Activated CD8-positive, alpha-beta T cell treated with anti-CD3 and anti-CD28 coated beads, Interleukin-2, amount 10 ng/mL, durations not matched to agents 7 days and 5 days (primary cell): ENCODE measurements around the gene TSC22D1. TPM values are rescaled to one million over a fixed set of nuclear protein-coding genes. Genes with fewer than 3 reads are reported as not detected.
"Not testable (repeated sequence)": the region's sequence is repeated elsewhere in the genome, so short reads cannot be mapped to it uniquely, and the experiment has no call there.

Source experiments
- ATAC-seq: fragments of 150-1000 bp; cut with Tn5 transposase; one replicate; pipeline ENCODE4 v1.10.0; 2021; ENCODE audit warnings: moderate library complexity
- CTCF ChIA-PET: fragments of 350-600 bp; sonication (Branson Sonifier 250); formaldehyde crosslinking; loops from one replicate; lab custom pipeline; 2021; ENCODE audit warnings: antibody characterized with exemption; lab: Charles Lee
- POLR2A ChIA-PET: fragments of 350-600 bp; sonication (Branson Sonifier 250); formaldehyde crosslinking; loops from one replicate; lab custom pipeline; 2021; ENCODE audit warnings: antibody characterized with exemption; lab: Charles Lee
- DNase-seq: peaks from one replicate; pipeline ENCODE4 v3.0.0-alpha.2; 2020
- H3K27ac Mint-ChIP-seq: one replicate; pipeline ENCODE4 v1.8.0; 2021; ENCODE audit warnings: mild to moderate bottlenecking, mixed read lengths
- H3K27me3 Mint-ChIP-seq: one replicate; pipeline ENCODE4 v1.8.0; 2021; ENCODE audit warnings: low read depth, mixed read lengths
- H3K36me3 Mint-ChIP-seq: one replicate; pipeline ENCODE4 v1.8.0; 2021; ENCODE audit warnings: low read depth, mixed read lengths
- H3K4me1 Mint-ChIP-seq: one replicate; pipeline ENCODE4 v1.8.0; 2021; ENCODE audit warnings: low read depth, mixed read lengths
- H3K4me3 Mint-ChIP-seq: one replicate; pipeline ENCODE4 v1.8.0; 2021; ENCODE audit warnings: mild to moderate bottlenecking, mixed read lengths
- H3K9me3 Mint-ChIP-seq: one replicate; pipeline ENCODE4 v1.8.0; 2022; ENCODE audit warnings: mixed read lengths; ENCODE audit not compliant: insufficient read depth
- total RNA-seq, 2 experiments: library from RNA; stranded (reverse); gene quantifications; one replicate each; pipeline ENCODE4 v1.2.3, GENCODE V29; 2021

TSC22D1 gene
- total RNA-seq, 2 experiments from 2014 or later, result 13.7 to 15.8 TPM

DNA sequence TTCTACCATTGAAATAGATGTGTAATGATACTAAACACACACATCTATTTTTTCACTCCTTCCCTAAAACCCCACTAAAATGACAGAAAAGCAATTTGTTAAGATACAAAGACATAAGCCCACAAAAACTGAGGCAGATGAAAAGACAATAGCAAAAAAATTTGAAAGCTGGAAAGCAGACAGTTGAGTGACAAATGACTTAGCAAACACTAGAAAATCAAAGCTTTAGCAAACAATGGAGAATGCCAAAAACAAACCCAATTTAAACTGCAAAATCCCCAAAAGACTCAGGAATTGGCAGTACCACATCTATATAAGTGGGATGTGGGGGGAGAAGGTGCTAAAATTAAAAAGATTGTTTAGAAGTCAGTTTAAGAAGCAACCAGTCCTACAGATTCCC, 9.5 kb downstream of the TSC22D1 start:
- ATAC-seq, result no peak
- peaks cover 7% of the 10 kb centered on the region for H3K4me1 Mint-ChIP-seq
- H3K27ac Mint-ChIP-seq, result no peak overlapping the region
- no peaks in the 10 kb centered on the region for H3K9me3 Mint-ChIP-seq
- H3K36me3 Mint-ChIP-seq, result peaks cover 3% of the 10 kb centered on the region
- no peak overlapping the region for H3K4me3 Mint-ChIP-seq
- no peaks in the 10 kb centered on the region for H3K27me3 Mint-ChIP-seq
- ChIA-PET POLR2A (no interaction called here), CTCF (interaction anchor here (1.3 kb wide), 1 partner anchor 11 kb away, joined by 3 read pairs; no protein-coding TSS in a partner anchor)
- DNase-seq, result no peak

DNA sequence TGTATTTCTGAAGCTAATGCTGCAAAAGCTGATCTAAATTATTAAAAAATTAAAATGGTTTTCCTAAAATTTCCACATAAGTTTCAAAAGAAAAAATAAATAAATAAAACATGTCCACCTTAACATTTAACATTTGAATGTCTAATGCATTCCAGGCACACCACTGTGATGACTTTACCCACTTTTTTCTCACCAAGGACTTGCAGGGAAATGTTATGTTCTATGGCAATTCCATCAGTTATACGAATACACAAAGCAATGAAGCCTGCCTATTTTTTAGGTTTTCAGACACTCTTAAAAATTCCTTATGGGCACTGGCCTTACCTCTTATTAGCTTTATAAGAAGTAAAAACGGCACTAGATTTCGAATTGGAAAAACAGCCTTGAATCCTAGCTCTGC, 10.2 kb downstream of the TSC22D1 start:
- H3K36me3 Mint-ChIP-seq, result peaks cover 3% of the 10 kb centered on the region
- H3K4me1 Mint-ChIP-seq, result peaks cover 7% of the 10 kb centered on the region
- no peak for ATAC-seq
- H3K27me3 Mint-ChIP-seq, result no peaks in the 10 kb centered on the region
- H3K4me3 Mint-ChIP-seq, result no peak overlapping the region
- no peaks in the 10 kb centered on the region for H3K9me3 Mint-ChIP-seq
- no peak for DNase-seq
- H3K27ac Mint-ChIP-seq, result no peak overlapping the region
- ChIA-PET CTCF (interaction anchor here (1.3 kb wide), 1 partner anchor 10 kb away, joined by 3 read pairs; no protein-coding TSS in a partner anchor), POLR2A (no interaction called here)

DNA sequence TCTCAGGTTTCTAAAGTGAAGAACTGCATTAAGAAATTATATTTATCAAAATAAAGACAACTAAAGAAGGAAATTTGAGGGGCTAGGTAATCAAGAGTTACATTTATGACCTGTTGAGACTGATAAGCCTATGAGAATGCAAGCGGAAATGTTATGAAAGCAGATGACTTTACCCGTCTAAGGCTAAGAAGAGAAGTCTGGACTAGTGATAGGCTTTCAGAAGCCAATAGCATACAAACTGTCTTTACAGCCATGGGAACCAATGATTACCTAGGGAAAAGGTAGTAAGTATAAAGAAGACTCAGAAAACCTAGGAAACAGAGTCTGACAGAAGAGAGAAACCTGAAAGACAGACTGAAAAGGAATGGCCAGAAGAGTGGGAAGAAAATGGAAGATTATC, 11.2 kb downstream of the TSC22D1 start:
- ChIA-PET CTCF (no interaction called here), POLR2A (no interaction called here)
- DNase-seq, result no peak
- no peak for ATAC-seq
- H3K4me3 Mint-ChIP-seq, result no peak overlapping the region
- peaks cover 3% of the 10 kb centered on the region for H3K36me3 Mint-ChIP-seq
- H3K27ac Mint-ChIP-seq, result no peak overlapping the region
- H3K4me1 Mint-ChIP-seq, result peaks cover 7% of the 10 kb centered on the region
- no peaks in the 10 kb centered on the region for H3K27me3 Mint-ChIP-seq
- H3K9me3 Mint-ChIP-seq, result no peaks in the 10 kb centered on the region

DNA sequence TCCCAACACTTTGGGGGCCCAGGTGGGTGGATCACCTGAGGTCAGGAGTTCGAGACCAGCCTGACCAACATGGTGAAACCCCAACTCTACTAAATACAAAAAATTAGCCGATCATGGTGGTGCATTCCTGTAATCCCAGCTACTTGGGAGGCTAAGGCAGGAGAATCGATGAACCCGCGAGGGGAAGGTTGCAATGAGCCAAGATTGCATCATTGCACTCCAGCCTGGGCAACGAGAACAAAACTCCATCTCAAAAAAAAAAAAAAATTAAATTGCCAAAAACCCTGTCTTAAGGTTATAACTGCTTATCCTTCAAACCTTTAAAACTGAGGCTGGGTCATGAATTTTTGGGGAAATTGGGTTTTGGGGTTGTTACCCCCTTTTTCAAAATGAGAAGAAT, 13.3 kb downstream of the TSC22D1 start:
- H3K27me3 Mint-ChIP-seq, H3K36me3 Mint-ChIP-seq, H3K4me3 Mint-ChIP-seq, POLR2A ChIA-PET, H3K4me1 Mint-ChIP-seq, H3K27ac Mint-ChIP-seq, H3K9me3 Mint-ChIP-seq, ATAC-seq, DNase-seq, CTCF ChIA-PET: not testable (repeated sequence)

DNA sequence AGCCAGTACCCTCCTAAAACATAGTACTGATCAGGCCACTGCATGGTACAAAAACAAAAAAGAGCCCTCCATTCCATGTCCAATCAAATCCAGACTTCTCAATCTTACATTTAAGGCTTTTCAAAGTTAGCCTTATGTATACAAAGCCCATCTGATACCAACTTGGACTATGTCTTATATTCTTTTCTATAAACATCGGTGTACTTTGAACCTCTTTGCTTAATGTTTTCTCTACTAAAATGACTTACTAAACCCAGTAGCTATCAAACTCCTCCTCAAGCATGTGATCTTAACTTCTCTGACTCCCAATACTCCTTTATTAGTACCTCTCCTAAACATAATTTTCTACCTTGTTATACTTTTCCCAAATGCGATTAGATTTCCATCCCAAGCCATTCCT, 14.8 kb downstream of the TSC22D1 start:
- ATAC-seq, result no peak
- POLR2A ChIA-PET, result no interaction called here
- CTCF ChIA-PET, result no interaction called here

DNA sequence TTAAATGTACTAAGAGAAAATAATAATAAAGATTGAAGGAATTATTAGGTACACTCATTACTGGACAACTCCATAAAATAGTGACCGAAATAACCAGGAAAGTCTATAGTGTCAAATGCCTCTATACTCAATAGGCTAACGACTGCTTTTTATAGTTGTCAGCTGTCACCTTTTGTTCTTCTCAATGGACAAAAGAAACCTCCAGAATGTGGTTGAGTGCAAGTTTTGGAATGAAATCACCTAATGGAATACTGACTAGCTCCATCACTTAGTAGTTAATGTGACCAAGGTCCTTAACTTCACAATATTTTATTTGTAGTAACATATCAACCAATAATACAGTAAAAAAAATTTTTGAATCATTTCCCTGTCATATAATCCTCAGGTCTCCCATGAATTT, 18.1 kb downstream of the TSC22D1 start:
- ATAC-seq (no peak), DNase-seq (no peak)
- H3K9me3 Mint-ChIP-seq, result no peaks in the 10 kb centered on the region
- CTCF ChIA-PET, result no interaction called here
- H3K27me3 Mint-ChIP-seq, result no peaks in the 10 kb centered on the region
- no peak overlapping the region for H3K4me3 Mint-ChIP-seq
- POLR2A ChIA-PET, result no interaction called here
- H3K4me1 Mint-ChIP-seq, result no peaks in the 10 kb centered on the region
- H3K36me3 Mint-ChIP-seq, result no peaks in the 10 kb centered on the region
- H3K27ac Mint-ChIP-seq, result no peak overlapping the region

More for the DNA sequence above, 14.8 kb downstream of the TSC22D1 start:
- DNase-seq, result no peak
- no peaks in the 10 kb centered on the region for H3K9me3 Mint-ChIP-seq
- H3K4me3 Mint-ChIP-seq, result no peak overlapping the region
- H3K27me3 Mint-ChIP-seq, result no peaks in the 10 kb centered on the region
- no peaks in the 10 kb centered on the region for H3K4me1 Mint-ChIP-seq
- H3K27ac Mint-ChIP-seq, result no peak overlapping the region
- H3K36me3 Mint-ChIP-seq, result peaks cover 3% of the 10 kb centered on the region

DNA sequence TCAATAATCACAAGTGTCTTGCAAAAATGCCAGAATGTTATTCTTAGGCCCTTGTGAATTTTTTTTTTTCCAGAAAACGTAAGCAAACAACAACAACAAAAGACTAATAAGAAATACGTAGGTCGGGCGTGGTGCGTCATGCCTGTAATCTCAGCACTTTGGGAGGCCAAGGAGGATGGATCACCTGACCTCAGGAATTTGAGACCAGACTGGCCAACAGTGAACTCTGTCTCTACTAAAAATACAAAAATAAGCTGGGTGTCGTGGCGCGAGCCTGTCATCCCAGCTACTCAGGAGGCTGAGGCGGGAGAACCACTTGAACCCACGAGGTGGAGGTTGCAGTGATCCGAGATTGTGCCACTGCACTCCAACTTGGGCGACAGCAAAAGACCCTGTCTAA, 20.9 kb downstream of the TSC22D1 start:
- Mint-ChIP-seq H3K9me3 (no peaks in the 10 kb centered on the region), H3K27me3 (no peaks in the 10 kb centered on the region), H3K27ac (no peak overlapping the region), H3K4me3 (no peak overlapping the region), H3K36me3 (no peaks in the 10 kb centered on the region), H3K4me1 (no peaks in the 10 kb centered on the region)
- CTCF ChIA-PET, result interaction anchor here (1.5 kb wide), 1 partner anchor 11 kb away, joined by 3 read pairs; no protein-coding TSS in a partner anchor
- POLR2A ChIA-PET, result no interaction called here
- DNase-seq (no peak), ATAC-seq (no peak)

DNA sequence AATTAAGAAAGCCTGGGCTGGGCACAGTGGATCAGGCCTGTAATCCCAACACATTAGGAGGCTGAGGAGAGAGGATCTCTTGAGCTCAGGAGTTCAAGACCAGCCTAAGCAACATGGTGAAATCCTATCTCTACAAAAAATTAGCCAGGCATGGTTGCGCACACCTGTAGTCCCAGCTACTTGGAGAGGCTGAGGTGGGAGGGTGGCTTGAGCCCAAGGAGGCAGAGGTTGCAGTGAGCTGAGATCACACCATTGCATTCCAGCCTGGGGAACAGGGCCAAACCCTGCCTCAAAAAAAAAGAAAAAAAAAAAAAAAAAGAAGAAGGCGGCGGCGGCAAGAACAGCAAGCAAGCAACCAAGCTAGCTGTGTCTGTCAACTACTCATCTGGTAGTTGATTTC, 26.7 kb downstream of the TSC22D1 start:
- ATAC-seq, result no peak
- POLR2A ChIA-PET, result interaction anchor here (0.5 kb wide), 1 partner anchor 102 kb away, joined by 3 read pairs; no protein-coding TSS in a partner anchor
- CTCF ChIA-PET, result no interaction called here
- Mint-ChIP-seq H3K4me1 (no peaks in the 10 kb centered on the region), H3K27ac (no peak overlapping the region), H3K36me3 (no peaks in the 10 kb centered on the region), H3K4me3 (no peak overlapping the region), H3K27me3 (no peaks in the 10 kb centered on the region), H3K9me3 (no peaks in the 10 kb centered on the region)
- no peak for DNase-seq

DNA sequence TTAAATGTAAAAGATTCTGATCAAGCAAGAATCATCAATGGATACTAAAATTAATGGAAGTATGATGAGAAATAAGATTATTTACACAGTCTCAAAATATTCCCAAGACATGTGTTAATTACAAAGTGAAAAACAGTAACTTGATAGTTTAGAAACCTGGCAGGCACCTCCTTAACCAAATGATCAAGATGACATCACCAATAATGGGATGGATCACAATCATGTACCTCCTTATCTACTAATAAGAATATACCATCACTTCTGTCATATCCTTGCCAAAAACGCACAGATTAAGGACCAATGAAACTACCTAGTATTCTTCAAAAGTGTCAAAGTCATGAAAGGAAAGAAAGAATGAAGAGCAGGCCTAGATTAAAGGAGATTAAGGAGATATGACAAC, 30.0 kb downstream of the TSC22D1 start:
- ChIA-PET CTCF (no interaction called here), POLR2A (no interaction called here)
- H3K27me3 Mint-ChIP-seq, result no peaks in the 10 kb centered on the region
- no peaks in the 10 kb centered on the region for H3K36me3 Mint-ChIP-seq
- no peaks in the 10 kb centered on the region for H3K9me3 Mint-ChIP-seq
- no peaks in the 10 kb centered on the region for H3K4me1 Mint-ChIP-seq
- DNase-seq (no peak), ATAC-seq (no peak)
- no peak overlapping the region for H3K27ac Mint-ChIP-seq
- no peak overlapping the region for H3K4me3 Mint-ChIP-seq

DNA sequence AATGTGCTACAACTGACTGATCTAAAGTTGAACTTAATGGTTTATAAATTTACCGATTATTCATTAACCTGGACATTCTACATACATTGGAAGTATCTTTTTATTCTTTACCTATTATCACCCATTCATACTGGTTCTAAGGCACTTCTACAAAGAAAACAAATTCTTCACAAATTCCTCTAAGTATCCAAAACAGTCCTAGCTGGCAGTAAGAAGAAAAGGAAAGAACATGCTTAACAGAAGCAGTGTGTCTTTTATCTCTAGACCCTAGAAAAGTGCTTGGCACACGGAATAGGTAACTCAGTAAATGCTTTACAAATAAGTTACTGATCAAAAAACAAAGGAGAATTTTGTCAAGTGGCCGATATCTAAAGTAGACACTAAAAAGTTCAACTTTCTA, 32.8 kb downstream of the TSC22D1 start:
- Mint-ChIP-seq H3K4me3 (no peak overlapping the region), H3K9me3 (no peaks in the 10 kb centered on the region), H3K36me3 (peaks cover 5% of the 10 kb centered on the region), H3K27ac (no peak overlapping the region), H3K4me1 (no peaks in the 10 kb centered on the region), H3K27me3 (no peaks in the 10 kb centered on the region)
- POLR2A ChIA-PET, result no interaction called here
- no peak for ATAC-seq
- CTCF ChIA-PET, result no interaction called here
- DNase-seq, result no peak

DNA sequence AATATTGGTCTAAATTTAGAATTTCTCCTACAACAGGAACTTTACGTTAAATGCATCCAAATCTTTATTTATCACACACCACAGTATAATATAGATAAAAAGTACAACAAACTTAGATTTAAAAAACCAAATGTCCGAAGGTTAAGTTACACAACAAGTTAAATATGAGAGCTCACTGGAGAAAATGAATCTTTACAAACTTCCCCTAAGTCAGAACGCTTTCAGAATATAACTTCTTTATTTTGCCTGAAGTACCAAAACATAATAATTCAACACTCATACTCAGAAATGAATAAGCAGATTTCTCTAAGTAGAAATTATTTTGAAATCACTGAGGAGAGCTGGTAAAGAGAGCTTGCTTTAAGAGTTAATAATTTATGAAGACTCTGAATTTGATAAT, 33.8 kb downstream of the TSC22D1 start:
- H3K9me3 Mint-ChIP-seq, result no peaks in the 10 kb centered on the region
- no peaks in the 10 kb centered on the region for H3K4me1 Mint-ChIP-seq
- no peak for ATAC-seq
- H3K36me3 Mint-ChIP-seq, result peaks cover 5% of the 10 kb centered on the region
- H3K27me3 Mint-ChIP-seq, result no peaks in the 10 kb centered on the region
- ChIA-PET CTCF (no interaction called here), POLR2A (no interaction called here)
- no peak for DNase-seq
- no peak overlapping the region for H3K27ac Mint-ChIP-seq
- H3K4me3 Mint-ChIP-seq, result no peak overlapping the region

DNA sequence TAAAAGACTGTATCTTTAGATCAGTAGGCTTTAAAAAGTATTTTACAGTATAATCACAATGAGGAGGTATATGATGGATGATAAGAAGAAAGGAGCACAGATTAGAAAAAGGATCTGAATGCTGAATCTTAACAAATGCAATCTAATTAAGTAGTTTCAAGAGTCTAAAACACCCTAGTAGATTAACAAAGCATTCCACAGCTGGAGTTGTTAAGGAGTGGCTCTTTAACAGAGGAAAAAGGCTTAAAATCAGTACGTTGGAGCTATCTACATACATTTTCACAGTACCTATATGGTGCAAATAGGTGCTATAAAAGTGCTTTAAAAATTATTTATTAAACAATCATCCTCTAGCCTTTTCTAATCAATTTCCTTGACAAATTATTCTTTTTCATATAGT, 34.5 kb downstream of the TSC22D1 start:
- Mint-ChIP-seq H3K9me3 (no peaks in the 10 kb centered on the region), H3K4me3 (no peak overlapping the region), H3K27me3 (no peaks in the 10 kb centered on the region), H3K27ac (no peak overlapping the region), H3K36me3 (peaks cover 5% of the 10 kb centered on the region), H3K4me1 (no peaks in the 10 kb centered on the region)
- POLR2A ChIA-PET, result no interaction called here
- CTCF ChIA-PET, result no interaction called here
- ATAC-seq (no peak), DNase-seq (no peak)

DNA sequence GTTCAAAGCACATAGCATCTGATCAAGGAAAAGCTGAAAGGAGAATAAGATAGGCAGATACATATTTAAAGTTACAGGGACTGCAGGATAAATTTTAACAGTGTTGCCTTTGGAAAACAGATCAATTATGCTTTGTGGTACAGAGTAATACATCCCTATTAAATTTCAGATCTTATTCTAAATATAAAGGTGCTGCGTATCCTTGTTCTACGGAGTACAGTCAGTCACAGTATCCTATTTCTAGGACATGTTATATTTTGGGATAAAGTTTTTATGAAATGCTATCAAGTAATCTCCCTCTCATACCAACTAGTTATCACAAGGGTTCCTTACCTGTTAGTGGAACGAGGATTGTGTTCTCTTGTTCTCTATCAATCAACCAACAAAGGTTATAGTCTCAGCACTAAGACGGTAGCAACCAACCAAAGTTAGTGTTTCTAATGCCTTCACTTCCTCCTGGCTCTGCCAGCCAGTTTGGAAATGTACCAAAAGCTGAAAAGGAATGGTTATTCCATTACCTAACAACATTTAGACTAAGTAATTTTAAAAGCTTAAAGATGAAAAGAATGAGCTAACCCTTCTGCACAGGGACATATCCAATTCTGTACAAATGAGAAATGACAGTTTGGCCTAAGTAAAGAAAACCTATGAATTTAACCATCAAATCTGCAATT, 35.2 kb downstream of the TSC22D1 start:
- no peak for ATAC-seq
- ChIA-PET POLR2A (no interaction called here), CTCF (no interaction called here)
- Mint-ChIP-seq H3K27ac (no peak overlapping the region), H3K36me3 (peaks cover 5% of the 10 kb centered on the region), H3K27me3 (no peaks in the 10 kb centered on the region), H3K9me3 (no peaks in the 10 kb centered on the region), H3K4me1 (no peaks in the 10 kb centered on the region), H3K4me3 (no peak overlapping the region)
- DNase-seq, result no peak
